Mammary epithelial cell (primary cell): ENCODE results near the gene OR9Q1.

Experiments used
- CTCF ChIP-seq, 2 donors: IDR thresholded peaks in 1 of 2; conservative IDR thresholded peaks in 1 of 2; 2 replicates each; pipeline ENCODE4 v1.5.1; 2011 to 2012; ENCODE audit warnings: inconsistent platforms in 2 of 2, low read length in 2 of 2, mild to moderate bottlenecking in 2 of 2, control low read depth in 1 of 2, low read depth in 1 of 2; ENCODE audit not compliant: insufficient read depth in 1 of 2; ENCODE audit errors: extremely low read depth in 1 of 2
- EZH2 ChIP-seq: IDR thresholded peaks from 2 replicates; pipeline ENCODE4 v1.6.1; 2012; ENCODE audit warnings: low read length, inconsistent platforms, borderline replicate concordance

GRCh38 chr11:58028687-58029411, 5.2 kb downstream of the OR9Q1 start:
- TF ChIP-seq EZH2 (no peak), CTCF (conservative IDR thresholded peaks at IDR 0.05 in 1 of 2, IDR thresholded peaks at IDR 0.05 in 1 of 2; ENCODE audit: extremely low read depth in 1 of 2, insufficient read depth in 1 of 2, low read depth in 1 of 2, low read length in 2 of 2) (no peak)
